Thyroid gland (tissue), 4 donors: ENCODE measurements around the gene NUBPL. TPM values are rescaled to one million over a fixed set of nuclear protein-coding genes. Genes with fewer than 3 reads are reported as not detected.

Experiments
- DNase-seq, 2 donors: peaks; one replicate each; pipeline ENCODE4 v3.0.0-alpha.2; 2019
- H3K27ac ChIP-seq, 3 donors: fragments of 200-600 bp; sonication (generic); 1 replicate in 2 of 3; 2 replicates in 1 of 3; pipeline ENCODE4 v1.5.1; 2016 to 2019; ENCODE audit warnings: mild to moderate bottlenecking in 1 of 3, moderate library complexity in 1 of 3
- H3K27me3 ChIP-seq: fragments of 200-600 bp; sonication (generic); one replicate; pipeline ENCODE4 v1.5.1; 2019
- H3K36me3 ChIP-seq, 2 donors: fragments of 200-600 bp; sonication (generic); one replicate each; pipeline ENCODE4 v1.5.1; 2016 to 2019
- H3K4me1 ChIP-seq, 2 donors: fragments of 200-600 bp; sonication (generic); one replicate each; pipeline ENCODE4 v1.5.1; 2017 to 2019
- H3K4me3 ChIP-seq, 3 donors: fragments of 200-600 bp; sonication (generic); replicated peaks in 1 of 3; 1 replicate in 2 of 3; 2 replicates in 1 of 3; pipeline ENCODE4 v1.5.1; 2016; ENCODE audit warnings: mild to moderate bottlenecking in 1 of 3
- H3K9me3 ChIP-seq: fragments of 200-600 bp; sonication (generic); one replicate; pipeline ENCODE4 v1.5.1; 2017
- POLR2A ChIP-seq, 2 donors: fragments of 450-650 bp; IDR thresholded peaks; one replicate each; pipeline ENCODE4 v1.6.1; 2017; ENCODE audit warnings: antibody characterized with exemption in 2 of 2, mild to moderate bottlenecking in 2 of 2, moderate library complexity in 1 of 2
- WGBS, 2 donors: methylation state at CpG; one replicate each; pipeline ENCODE4 v1.1.5; 2017; 5-methylcytosine and 5-hydroxymethylcytosine counted together
- intact Hi-C: fragments of 100-400 bp; cut with DNase I; formaldehyde crosslinking; loops from one replicate; pipeline ENCODE4 v1.15.1; 2023
- total RNA-seq, 4 donors: library from RNA; depleted of rRNA; stranded (reverse); fragments of >200 nt; gene quantifications; one replicate each; pipeline ENCODE4 v1.2.3, GENCODE V29; 2016
- TF ChIP-seq, protein P1 (sequence below), 6 experiments: fragments of 200-600 bp in 3 of 6; fragments of 450-650 bp in 3 of 6; sonication (generic) in 3 of 6; IDR thresholded peaks; one replicate each; pipeline ENCODE4 v1.5.1; 2016 to 2019; ENCODE audit warnings: antibody characterized with exemption in 6 of 6, mild to moderate bottlenecking in 2 of 6, inconsistent platforms in 1 of 6, moderate library complexity in 1 of 6

The NUBPL gene
- total RNA-seq, 4 donors from 2014 or later = 12.0 to 27.1 (median 14.2) TPM

DNA sequence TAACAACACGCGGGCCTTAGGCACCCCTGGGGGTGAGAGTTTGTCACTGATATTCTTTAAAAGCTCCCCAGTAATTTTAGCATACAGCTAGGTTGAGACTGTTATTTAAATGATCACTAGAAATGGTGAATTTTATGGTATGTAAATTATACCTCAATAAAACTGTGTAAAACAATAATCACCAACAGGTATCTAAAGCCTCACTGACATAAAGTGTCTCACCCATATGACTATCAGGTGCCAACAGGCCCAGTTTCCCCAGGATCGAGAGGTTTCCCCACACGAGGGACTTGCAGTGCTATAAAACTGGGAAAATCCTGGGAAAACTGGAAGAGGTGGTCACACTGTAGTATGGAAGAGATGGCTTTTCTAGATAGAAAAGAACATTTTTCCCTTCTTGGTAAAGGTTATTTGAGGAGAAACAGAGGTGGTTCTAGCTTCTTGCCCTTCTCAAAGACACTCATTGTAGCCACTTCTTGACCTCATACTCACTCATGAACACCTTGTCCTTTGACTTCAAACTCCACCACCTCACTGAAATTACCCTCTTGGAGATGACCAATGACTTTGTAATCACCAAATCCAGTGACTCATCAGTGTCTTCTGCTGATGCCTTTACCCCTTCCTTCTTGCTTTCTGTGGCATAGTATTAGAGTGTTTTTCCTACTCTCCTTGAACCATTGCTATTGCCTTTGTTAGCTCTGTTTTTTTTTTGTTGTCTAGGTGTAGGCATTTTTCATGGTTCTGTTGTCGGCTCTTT is 24.8 kb upstream of the NUBPL start:
- Histone ChIP-seq H3K4me3 (no peak overlapping the region), H3K9me3 (no peaks in the 10 kb centered on the region), H3K27me3 (no peaks in the 10 kb centered on the region), H3K27ac (no peak overlapping the region), H3K36me3 (no peaks in the 10 kb centered on the region), H3K4me1 (no peaks in the 10 kb centered on the region)
- no peak for DNase-seq
- no peak for TF ChIP-seq POLR2A (IDR thresholded peaks at IDR 0.05)
- TF ChIP-seq, protein P1, sequence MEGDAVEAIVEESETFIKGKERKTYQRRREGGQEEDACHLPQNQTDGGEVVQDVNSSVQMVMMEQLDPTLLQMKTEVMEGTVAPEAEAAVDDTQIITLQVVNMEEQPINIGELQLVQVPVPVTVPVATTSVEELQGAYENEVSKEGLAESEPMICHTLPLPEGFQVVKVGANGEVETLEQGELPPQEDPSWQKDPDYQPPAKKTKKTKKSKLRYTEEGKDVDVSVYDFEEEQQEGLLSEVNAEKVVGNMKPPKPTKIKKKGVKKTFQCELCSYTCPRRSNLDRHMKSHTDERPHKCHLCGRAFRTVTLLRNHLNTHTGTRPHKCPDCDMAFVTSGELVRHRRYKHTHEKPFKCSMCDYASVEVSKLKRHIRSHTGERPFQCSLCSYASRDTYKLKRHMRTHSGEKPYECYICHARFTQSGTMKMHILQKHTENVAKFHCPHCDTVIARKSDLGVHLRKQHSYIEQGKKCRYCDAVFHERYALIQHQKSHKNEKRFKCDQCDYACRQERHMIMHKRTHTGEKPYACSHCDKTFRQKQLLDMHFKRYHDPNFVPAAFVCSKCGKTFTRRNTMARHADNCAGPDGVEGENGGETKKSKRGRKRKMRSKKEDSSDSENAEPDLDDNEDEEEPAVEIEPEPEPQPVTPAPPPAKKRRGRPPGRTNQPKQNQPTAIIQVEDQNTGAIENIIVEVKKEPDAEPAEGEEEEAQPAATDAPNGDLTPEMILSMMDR (IDR thresholded peaks at IDR 0.05) = no peak
- 72 to 81% methylated on average over 5 of the region's 5 CpGs for WGBS, 2 donors
- intact Hi-C loops = no loop called here

DNA sequence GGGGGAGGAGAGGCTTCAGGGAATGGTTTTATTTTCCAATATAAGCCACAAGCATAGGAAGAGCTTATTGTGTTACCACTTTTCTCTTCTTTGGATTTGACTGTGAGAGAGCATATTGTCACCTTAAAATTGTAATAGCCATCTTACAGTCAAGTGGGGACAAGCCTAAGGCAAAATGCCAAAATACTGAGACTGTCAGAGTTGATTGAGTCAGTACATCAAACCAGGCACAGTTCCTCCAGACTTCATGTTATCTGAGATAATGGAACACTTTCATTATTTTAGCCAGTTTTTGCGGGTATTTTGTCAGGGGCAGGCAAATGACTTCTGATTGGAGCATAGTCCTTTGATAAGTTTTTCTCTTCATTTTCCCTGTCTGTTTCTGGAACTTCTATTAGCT is 19.5 kb upstream of the NUBPL start:
- DNase-seq = no peak
- 90 to 94% methylated on average over 1 of the region's 1 CpG for WGBS, 2 donors
- no peaks in the 10 kb centered on the region for H3K9me3 ChIP-seq
- no peak overlapping the region for H3K27ac ChIP-seq
- no peaks in the 10 kb centered on the region for H3K4me1 ChIP-seq
- intact Hi-C loops = no loop called here
- TF ChIP-seq, protein P1 (IDR thresholded peaks at IDR 0.05) = no peak
- TF ChIP-seq POLR2A (IDR thresholded peaks at IDR 0.05) = no peak
- no peak overlapping the region for H3K4me3 ChIP-seq
- H3K27me3 ChIP-seq = no peaks in the 10 kb centered on the region
- H3K36me3 ChIP-seq = no peaks in the 10 kb centered on the region

DNA sequence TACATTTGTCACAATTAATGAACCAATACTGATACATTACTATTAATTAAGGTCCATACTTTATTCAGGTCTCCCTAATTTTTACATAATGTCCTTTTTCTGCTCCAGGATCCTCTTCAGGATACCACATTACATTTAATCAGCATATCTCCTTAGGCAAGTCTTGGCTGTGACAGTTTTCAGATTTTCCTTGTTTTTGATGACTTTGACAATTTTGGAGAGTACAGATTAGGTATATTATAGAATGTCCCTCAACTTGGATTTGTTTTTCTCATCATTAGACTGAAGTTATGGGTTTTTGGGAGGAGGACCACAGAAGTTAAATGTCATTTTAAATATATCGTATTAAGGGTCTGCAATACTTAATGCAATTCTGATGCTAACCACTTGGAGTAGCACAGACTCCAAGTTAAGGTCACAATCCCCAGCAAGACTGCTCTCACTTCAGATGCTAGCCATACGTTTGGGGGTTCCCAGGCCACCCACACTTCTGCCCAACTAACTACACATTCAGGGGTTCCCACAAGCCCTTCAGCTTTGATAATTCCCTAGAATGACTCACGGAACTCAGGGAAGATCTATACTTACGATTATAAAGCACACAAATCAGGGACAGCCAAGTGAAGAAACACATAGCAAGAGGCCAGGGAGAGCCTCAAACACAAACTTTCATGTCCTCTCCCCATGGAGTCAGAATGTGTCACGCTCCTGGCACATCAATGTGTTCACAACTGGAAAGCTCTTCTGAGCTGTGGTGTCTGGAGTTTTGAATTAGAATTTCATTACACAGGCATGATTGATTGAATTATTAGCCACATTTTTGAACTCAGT is 17.0 kb upstream of the NUBPL start:
- Histone ChIP-seq H3K4me3 (no peak overlapping the region), H3K36me3 (no peaks in the 10 kb centered on the region), H3K4me1 (no peaks in the 10 kb centered on the region), H3K27ac (no peak overlapping the region), H3K27me3 (no peaks in the 10 kb centered on the region), H3K9me3 (no peaks in the 10 kb centered on the region)
- WGBS, 2 donors = 68 to 70% methylated on average over 5 of the region's 5 CpGs
- TF ChIP-seq, protein P1 (IDR thresholded peaks at IDR 0.05) = no peak
- no peak for DNase-seq
- intact Hi-C loops = no loop called here

DNA sequence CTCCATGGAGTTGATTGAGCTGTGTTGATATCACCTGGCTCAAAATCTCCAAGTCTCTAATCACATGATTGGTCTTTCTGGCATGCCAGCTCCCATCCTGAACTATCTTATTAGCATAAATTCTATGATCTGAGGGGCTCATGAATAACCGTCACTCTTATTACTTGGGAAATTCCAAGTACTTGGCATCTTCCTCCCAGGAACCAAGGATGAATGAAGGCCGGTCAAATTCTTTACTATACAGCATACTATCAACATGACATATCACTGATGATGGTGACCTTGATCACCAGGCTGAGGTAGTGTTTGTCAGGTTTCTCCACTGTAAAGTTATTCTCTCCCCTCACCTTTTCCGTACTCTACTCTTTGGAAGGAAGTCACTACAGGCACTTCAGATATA is 16.4 kb upstream of the NUBPL start:
- Histone ChIP-seq H3K4me3 (no peak overlapping the region), H3K36me3 (no peaks in the 10 kb centered on the region), H3K4me1 (no peaks in the 10 kb centered on the region), H3K9me3 (no peaks in the 10 kb centered on the region), H3K27ac (no peak overlapping the region), H3K27me3 (no peaks in the 10 kb centered on the region)
- intact Hi-C loops = no loop called here
- TF ChIP-seq, protein P1 (IDR thresholded peaks at IDR 0.05) = no peak
- TF ChIP-seq POLR2A (IDR thresholded peaks at IDR 0.05) = no peak
- WGBS, 2 donors = 88 to 93% methylated on average over 3 of the region's 3 CpGs
- no peak for DNase-seq

DNA sequence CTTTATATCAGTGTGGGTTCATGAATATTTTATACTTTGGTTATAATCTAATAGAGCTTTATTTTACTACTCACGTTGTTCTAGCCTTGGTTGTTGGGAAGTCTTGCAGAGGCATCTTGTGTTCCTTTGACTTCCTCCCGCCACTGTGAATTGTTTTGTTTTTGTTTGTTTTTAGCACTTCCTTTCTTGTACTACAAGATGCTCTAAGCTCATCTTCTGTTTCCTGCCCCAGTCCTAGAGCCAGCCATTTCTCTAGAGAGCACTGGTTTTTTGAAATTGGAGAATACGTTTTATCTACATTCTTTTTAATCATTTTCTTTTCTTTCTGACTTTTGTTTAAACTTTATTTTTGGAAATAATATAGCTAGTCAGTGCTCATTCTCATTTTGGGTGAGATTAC is 15.9 kb upstream of the NUBPL start:
- Histone ChIP-seq H3K4me3 (no peak overlapping the region), H3K27me3 (no peaks in the 10 kb centered on the region), H3K4me1 (no peaks in the 10 kb centered on the region), H3K9me3 (no peaks in the 10 kb centered on the region), H3K36me3 (no peaks in the 10 kb centered on the region), H3K27ac (no peak overlapping the region)
- DNase-seq = no peak
- TF ChIP-seq, protein P1 (IDR thresholded peaks at IDR 0.05) = no peak
- TF ChIP-seq POLR2A (IDR thresholded peaks at IDR 0.05) = no peak
- WGBS, 2 donors = 45 to 59% methylated on average over 3 of the region's 3 CpGs
- intact Hi-C loops = no loop called here
